ENCODE data around the gene MLPH. TPM values are rescaled to one million over a fixed set of nuclear protein-coding genes. Genes with fewer than 3 reads are reported as not detected.

Gene MLPH
- polyA plus RNA-seq, 1 of the 3 experiments (the other 2 are of a cell fraction): 93.6 TPM

GRCh38 chr2:237540223-237540775, 53.2 kb downstream of the MLPH start:
- WGBS (ENCODE audit: low lambda C conversion rate): 91% methylated on average over 13 of the region's 13 CpGs
- Histone ChIP-seq H3K79me2 (ENCODE audit: insufficient read depth) (no peaks in the 10 kb centered on the region), H4K20me1 (ENCODE audit: insufficient read depth) (no peaks in the 10 kb centered on the region), H3K27me3 (ENCODE audit: insufficient read depth) (no peaks in the 10 kb centered on the region), H2AFZ (ENCODE audit: low read depth) (no peak overlapping the region), H3K4me2 (no peak overlapping the region), H3K9me2 (no peaks in the 10 kb centered on the region), H3K9me3 (no peaks in the 10 kb centered on the region), H3K4me3 (ENCODE audit: low read depth in 2 of 2, low read length in 1 of 2) (no peak overlapping the region), H3F3A (replicated peaks; ENCODE audit: insufficient read depth) (peaks cover 8% of the 10 kb centered on the region), H3K4me1 (ENCODE audit: control insufficient read depth in 1 of 2, insufficient read depth in 2 of 2, low read depth in 1 of 2, low read length in 1 of 2) (peaks cover 0 to 8% of the 10 kb centered on the region in 2 experiments; a peak in 1 of 4 replicates), H3K36me3 (replicated peaks in 1 of 2; ENCODE audit: control insufficient read depth in 1 of 2, insufficient read depth in 2 of 2, low read length in 1 of 2) (peaks cover 2 to 36% of the 10 kb centered on the region in 2 experiments), H3K9ac (no peak overlapping the region), H3K27ac (ENCODE audit: low read depth in 2 of 2, low read length in 1 of 2) (no peak overlapping the region)
- ChIA-PET POLR2A (no interaction called here), CTCF (interaction anchor here (1.2 to 4.7 kb wide), 3 partner anchors 18 to 32 kb away, joined by 3 to 28 read pairs (median 9); no protein-coding TSS in a partner anchor)
- TF ChIP-seq EZH2phosphoT487 (IDR thresholded peaks at IDR 0.05; ENCODE audit: borderline replicate concordance, low read depth) (no peak), USF2 (IDR thresholded peaks at IDR 0.05; ENCODE audit: borderline replicate concordance, low read depth, low read length) (no peak), EP300 (IDR thresholded peaks at IDR 0.05; ENCODE audit: borderline replicate concordance in 1 of 2, low read depth in 1 of 2, low read length in 1 of 2) (no peak), GATA2 (CRISPR knock-in tag; IDR thresholded peaks at IDR 0.05) (no peak), MAX (IDR thresholded peaks at IDR 0.05; ENCODE audit: low read depth) (no peak), RAD21 (IDR thresholded peaks at IDR 0.05; ENCODE audit: low read length) (no peak), FOXJ3 (CRISPR knock-in tag; IDR thresholded peaks at IDR 0.05) (no peak), CTCF (IDR thresholded peaks at IDR 0.05) (no peak), ZBTB33 (IDR thresholded peaks at IDR 0.05; ENCODE audit: borderline replicate concordance, low read depth) (no peak), JUND (IDR thresholded peaks at IDR 0.05) (no peak)
- no peak for DNase-seq

- Histone ChIP-seq H3F3A (replicated peaks; ENCODE audit: insufficient read depth) (peaks cover 8% of the 10 kb centered on the region), H3K4me2 (no peak overlapping the region), H3K4me1 (ENCODE audit: control insufficient read depth in 1 of 2, insufficient read depth in 2 of 2, low read depth in 1 of 2, low read length in 1 of 2) (peaks cover 0 to 8% of the 10 kb centered on the region in 2 experiments; a peak in 1 of 4 replicates), H3K9me3 (no peaks in the 10 kb centered on the region), H3K27ac (ENCODE audit: low read depth in 2 of 2, low read length in 1 of 2) (no peak overlapping the region), H2AFZ (ENCODE audit: low read depth) (no peak overlapping the region), H3K36me3 (replicated peaks in 1 of 2; ENCODE audit: control insufficient read depth in 1 of 2, insufficient read depth in 2 of 2, low read length in 1 of 2) (peaks cover 0 to 39% of the 10 kb centered on the region in 2 experiments), H3K79me2 (ENCODE audit: insufficient read depth) (no peaks in the 10 kb centered on the region), H3K9me2 (no peaks in the 10 kb centered on the region), H3K27me3 (ENCODE audit: insufficient read depth) (no peaks in the 10 kb centered on the region), H3K4me3 (ENCODE audit: low read depth in 2 of 2, low read length in 1 of 2) (no peak overlapping the region), H3K9ac (no peak overlapping the region), H4K20me1 (ENCODE audit: insufficient read depth) (no peaks in the 10 kb centered on the region)
- POLR2A ChIA-PET: no interaction called here
- WGBS (ENCODE audit: low lambda C conversion rate): 65% methylated on average over 4 of the region's 6 CpGs
- CTCF ChIA-PET: interaction anchor here (1.2 to 4.7 kb wide), 3 partner anchors 18 to 31 kb away, joined by 3 to 28 read pairs (median 9); no protein-coding TSS in a partner anchor
- DNase-seq: no peak
- TF ChIP-seq REST (IDR thresholded peaks at IDR 0.05; ENCODE audit: low read depth, low read length): no peak
- TF ChIP-seq PBX3 (IDR thresholded peaks at IDR 0.05): no peak
- no peak for TF ChIP-seq USF2 (IDR thresholded peaks at IDR 0.05; ENCODE audit: borderline replicate concordance, low read depth, low read length)
- no peak for TF ChIP-seq YY1 (IDR thresholded peaks at IDR 0.05; ENCODE audit: low read depth)
- TF ChIP-seq FOSL2 (IDR thresholded peaks at IDR 0.05; ENCODE audit: borderline replicate concordance, low read depth): no peak
- no peak for TF ChIP-seq CHD2 (IDR thresholded peaks at IDR 0.05; ENCODE audit: low read length, partially characterized antibody)
Measured at GRCh38 chr2:237540823-237541222, 53.8 kb downstream of the MLPH start.
